K562 (cell line): ENCODE data around the gene EFEMP2. TPM values are rescaled to one million over a fixed set of nuclear protein-coding genes. Genes with fewer than 3 reads are reported as not detected.
A peak's percentile ranks its signal among the peaks of the same experiment; 100 is the strongest.

Source experiments
- CHCHD3 ChIP-seq: fragments of 250-450 bp; sonication (Bioruptor Pico); IDR thresholded peaks from 2 replicates; pipeline ENCODE4 v2.1.2; 2022; ENCODE audit warnings: mild to moderate bottlenecking
- CREM ChIP-seq: IDR thresholded peaks from 2 replicates; pipeline ENCODE4 v1.6.1; 2014; ENCODE audit warnings: antibody characterized with exemption, low read depth
- CTCFL ChIP-seq: IDR thresholded peaks from 2 replicates; pipeline ENCODE4 v1.6.1; 2011; ENCODE audit warnings: borderline replicate concordance, low read depth, mild to moderate bottlenecking, moderate library complexity, low read length; ENCODE audit not compliant: insufficient read depth, poor library complexity, severe bottlenecking
- GABPB1 ChIP-seq: sonication (generic); formaldehyde crosslinking; IDR thresholded peaks from 2 replicates; pipeline ENCODE4 v1.8.0; 2022; ENCODE audit warnings: mild to moderate bottlenecking, missing genetic modification reagents
- KAT8 ChIP-seq: fragments of 450-650 bp; IDR thresholded peaks from 2 replicates; pipeline ENCODE4 v1.6.1; 2016; ENCODE audit warnings: low read depth, mild to moderate bottlenecking
- KDM2B ChIP-seq: fragments of 250-450 bp; sonication (Bioruptor Pico); IDR thresholded peaks from 2 replicates; pipeline ENCODE4 v1.8.0; 2021; ENCODE audit warnings: mild to moderate bottlenecking, moderate library complexity
- L3MBTL2 ChIP-seq: fragments of 450-650 bp; IDR thresholded peaks from 2 replicates; pipeline ENCODE4 v1.6.1; 2016; ENCODE audit warnings: mild to moderate bottlenecking, moderate library complexity
- MEF2A ChIP-seq: IDR thresholded peaks from 2 replicates; pipeline ENCODE4 v1.6.1; 2011; ENCODE audit warnings: low read depth, mild to moderate bottlenecking, low read length, moderate library complexity; ENCODE audit not compliant: control insufficient read depth
- NRF1 ChIP-seq, 2 experiments: fragments of 450-650 bp; IDR thresholded peaks in 1 of 2; conservative IDR thresholded peaks in 1 of 2; 2 replicates each; pipeline ENCODE4 v1.6.1; 2014; ENCODE audit warnings: mild to moderate bottlenecking in 2 of 2
- PHB ChIP-seq: fragments of 250-450 bp; sonication (Bioruptor Pico); IDR thresholded peaks from 2 replicates; pipeline ENCODE4 v1.5.0; 2021
- PML ChIP-seq: IDR thresholded peaks from 2 replicates; pipeline ENCODE4 v1.6.1; 2012; ENCODE audit warnings: low read length, inconsistent platforms
- POLR2H ChIP-seq: IDR thresholded peaks from 2 replicates; pipeline ENCODE4 v1.6.1; 2016; ENCODE audit warnings: missing genetic modification characterization, low read depth, mild to moderate bottlenecking, control low read depth, missing compliant biosample characterization, moderate library complexity
- RBFOX2 ChIP-seq: fragments of 200-400 bp; formaldehyde crosslinking; IDR thresholded peaks from 2 replicates; pipeline ENCODE4 v1.6.1; 2017; ENCODE audit warnings: low read depth, mild to moderate bottlenecking, low read length, moderate library complexity
- RBM25 ChIP-seq: fragments of 200-400 bp; formaldehyde crosslinking; IDR thresholded peaks from 2 replicates; pipeline ENCODE4 v1.6.1; 2018; ENCODE audit warnings: low read length, low read depth, moderate library complexity; ENCODE audit not compliant: severe bottlenecking
- TAF7 ChIP-seq: fragments of 450-650 bp; IDR thresholded peaks from 2 replicates; pipeline ENCODE4 v1.6.1; 2016; ENCODE audit warnings: missing genetic modification characterization, missing compliant biosample characterization
- THRAP3 ChIP-seq: fragments of 450-650 bp; IDR thresholded peaks from 2 replicates; pipeline ENCODE4 v1.6.1; 2016; ENCODE audit warnings: mild to moderate bottlenecking, inconsistent platforms, borderline replicate concordance
- U2AF2 ChIP-seq: fragments of 200-400 bp; formaldehyde crosslinking; optimal IDR thresholded peaks from 2 replicates; pipeline ENCODE3; 2017; ENCODE audit warnings: low read depth, mild to moderate bottlenecking, low read length
- ZKSCAN1 ChIP-seq: fragments of 150-350 bp; IDR thresholded peaks from 2 replicates; pipeline ENCODE4 v1.6.1; 2016; ENCODE audit warnings: low read depth, low read length
- ZNF217 ChIP-seq: sonication (generic); formaldehyde crosslinking; IDR thresholded peaks from 2 replicates; pipeline ENCODE4 v1.8.0; 2022; ENCODE audit warnings: mild to moderate bottlenecking, missing genetic modification reagents
- ZNF224 ChIP-seq: sonication (generic); formaldehyde crosslinking; IDR thresholded peaks from 2 replicates; pipeline ENCODE4 v1.8.0; 2022; ENCODE audit warnings: mild to moderate bottlenecking, missing genetic modification reagents
- ZNF239 ChIP-seq: fragments of 250-450 bp; sonication (Bioruptor Pico); IDR thresholded peaks from 2 replicates; pipeline ENCODE4 v1.4.0; 2020; ENCODE audit warnings: mild to moderate bottlenecking
- ZNF431 ChIP-seq: sonication (generic); formaldehyde crosslinking; IDR thresholded peaks from 2 replicates; pipeline ENCODE4 v1.8.0; 2022; ENCODE audit warnings: mild to moderate bottlenecking, missing genetic modification reagents
- ZNF57 ChIP-seq: fragments of 450-650 bp; formaldehyde crosslinking; IDR thresholded peaks from 2 replicates; pipeline ENCODE4 v1.4.0; 2020; ENCODE audit warnings: mild to moderate bottlenecking, moderate library complexity
- polyA plus RNA-seq, 8 experiments: library from polyadenylated mRNA; depleted of rRNA in 4 of 8; stranded (reverse) in 5 of 8; unstranded in 3 of 8; fragments of >200 nt; fragmentation: Nextera tagmentation in 2 of 8; fragmentation: Illumina TruSeq in 1 of 8; extraction: Ambion mirVana in 2 of 8; extraction: Trizol in 1 of 8; gene quantifications; 2 replicates each; pipeline versions ENCODE4 v1.2.1 to v1.2.3, GENCODE V29; 2011 to 2014; ENCODE audit warnings: inconsistent platforms in 1 of 8, missing spikeins in 1 of 8
- total RNA-seq, 7 experiments: library from RNA; depleted of rRNA in 6 of 7; stranded (reverse); fragments of >200 nt in 6 of 7; fragmentation: Illumina TruSeq in 2 of 7; extraction: Trizol in 2 of 7; gene quantifications; 2 replicates each; pipeline versions ENCODE4 v1.2.1 to v1.2.3, GENCODE V29; 2011 to 2021; ENCODE audit warnings: low replicate concordance in 1 of 7
- TF ChIP-seq, protein P1 (sequence below): fragments of 150-350 bp; conservative IDR thresholded peaks from 2 replicates; pipeline ENCODE4 v1.6.1; 2014; ENCODE audit warnings: low read length

The EFEMP2 gene
- total and polyA plus RNA-seq, 9 of the 15 experiments (the other 6 are each of a cell fraction or from before 2014, with no cell fraction given), result 0.07 to 2.9 (median 0.69) TPM; not detected in 1

- TF ChIP-seq ZNF239 (CRISPR knock-in tag), result no peak
- no peak for TF ChIP-seq U2AF2
- TF ChIP-seq CTCFL, result peak; percentile 31
- TF ChIP-seq ZNF57 (CRISPR knock-in tag), result no peak
- 0 out of 2 replicates have a peak, but pooled peaks have one; percentile 52 for TF ChIP-seq ZNF431
- no peak for TF ChIP-seq ZNF217 (CRISPR knock-in tag)
- TF ChIP-seq PHB (CRISPR knock-in tag), result no peak
- no peak for TF ChIP-seq ZNF224 (CRISPR knock-in tag)
- no peak for TF ChIP-seq POLR2H (tag)
- no peak for TF ChIP-seq CHCHD3
- TF ChIP-seq NRF1 (conservative IDR thresholded peaks at IDR 0.05 in 1 of 2, IDR thresholded peaks at IDR 0.05 in 1 of 2), result peak; percentile 30 to 43; a peak in 3 of 4 replicates
- no peak for TF ChIP-seq KAT8
- 0 out of 2 replicates have a peak, but pooled peaks have one; percentile 57 for TF ChIP-seq GABPB1
- TF ChIP-seq THRAP3, result no peak
- no peak for TF ChIP-seq CREM
- TF ChIP-seq TAF7 (tag), result no peak
- peak; percentile 82; the same call in 1 of the 2 replicates for TF ChIP-seq L3MBTL2
- no peak for TF ChIP-seq PML
- TF ChIP-seq, protein P1, sequence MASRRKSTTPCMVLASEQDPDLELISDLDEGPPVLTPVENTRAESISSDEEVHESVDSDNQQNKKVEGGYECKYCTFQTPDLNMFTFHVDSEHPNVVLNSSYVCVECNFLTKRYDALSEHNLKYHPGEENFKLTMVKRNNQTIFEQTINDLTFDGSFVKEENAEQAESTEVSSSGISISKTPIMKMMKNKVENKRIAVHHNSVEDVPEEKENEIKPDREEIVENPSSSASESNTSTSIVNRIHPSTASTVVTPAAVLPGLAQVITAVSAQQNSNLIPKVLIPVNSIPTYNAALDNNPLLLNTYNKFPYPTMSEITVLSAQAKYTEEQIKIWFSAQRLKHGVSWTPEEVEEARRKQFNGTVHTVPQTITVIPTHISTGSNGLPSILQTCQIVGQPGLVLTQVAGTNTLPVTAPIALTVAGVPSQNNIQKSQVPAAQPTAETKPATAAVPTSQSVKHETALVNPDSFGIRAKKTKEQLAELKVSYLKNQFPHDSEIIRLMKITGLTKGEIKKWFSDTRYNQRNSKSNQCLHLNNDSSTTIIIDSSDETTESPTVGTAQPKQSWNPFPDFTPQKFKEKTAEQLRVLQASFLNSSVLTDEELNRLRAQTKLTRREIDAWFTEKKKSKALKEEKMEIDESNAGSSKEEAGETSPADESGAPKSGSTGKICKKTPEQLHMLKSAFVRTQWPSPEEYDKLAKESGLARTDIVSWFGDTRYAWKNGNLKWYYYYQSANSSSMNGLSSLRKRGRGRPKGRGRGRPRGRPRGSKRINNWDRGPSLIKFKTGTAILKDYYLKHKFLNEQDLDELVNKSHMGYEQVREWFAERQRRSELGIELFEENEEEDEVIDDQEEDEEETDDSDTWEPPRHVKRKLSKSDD, result no peak
- peak; percentile 61 for TF ChIP-seq RBFOX2
- TF ChIP-seq RBM25, result no peak
- TF ChIP-seq MEF2A, result no peak
- peak; percentile 56; the same call in 1 of the 2 replicates for TF ChIP-seq ZKSCAN1
- no peak for TF ChIP-seq KDM2B
Observed at GRCh38 chr11:65911682-65912568, 39.3 kb upstream of the EFEMP2 start (continued).
